GM12878 (cell line): Measurements from ENCODE around the gene ZNF780B. TPM values are rescaled to one million over a fixed set of nuclear protein-coding genes. Genes with fewer than 3 reads are reported as not detected.

Experiments used
- CHD2 ChIP-seq: IDR thresholded peaks from 2 replicates; pipeline ENCODE4 v1.6.1; 2011; ENCODE audit warnings: low read depth, low read length, improper control_type of control experiment, borderline replicate concordance
- GABPA ChIP-seq: IDR thresholded peaks from 2 replicates; pipeline ENCODE4 v1.6.1; 2014; ENCODE audit warnings: antibody characterized with exemption, low read depth, mild to moderate bottlenecking, inconsistent platforms
- HDAC2 ChIP-seq: fragments of 200-600 bp; sonication (generic); IDR thresholded peaks from 2 replicates; pipeline ENCODE4 v1.6.1; 2017
- IKZF1 ChIP-seq: fragments of 450-650 bp; conservative IDR thresholded peaks from 2 replicates; pipeline ENCODE4 v1.6.1; 2017; ENCODE audit warnings: antibody characterized with exemption, mild to moderate bottlenecking
- MEF2B ChIP-seq: fragments of 450-650 bp; IDR thresholded peaks from 2 replicates; pipeline ENCODE4 v1.6.1; 2018; ENCODE audit warnings: mild to moderate bottlenecking, moderate library complexity; ENCODE audit not compliant: partially characterized antibody, poor library complexity, severe bottlenecking
- PML ChIP-seq: IDR thresholded peaks from 2 replicates; pipeline ENCODE4 v1.6.1; 2012; ENCODE audit warnings: low read length, inconsistent platforms
- POLR2A ChIP-seq: IDR thresholded peaks from 2 replicates; pipeline ENCODE4 v1.6.1; 2011; ENCODE audit warnings: low read depth, mild to moderate bottlenecking, low read length
- RAD21 ChIP-seq: IDR thresholded peaks from 2 replicates; pipeline ENCODE4 v1.6.1; 2011; ENCODE audit warnings: mild to moderate bottlenecking, low read depth, low read length, moderate library complexity; ENCODE audit not compliant: insufficient read depth
- RELA ChIP-seq: fragments of 450-650 bp; IDR thresholded peaks from 2 replicates; pipeline ENCODE4 v1.8.0; 2014; ENCODE audit warnings: borderline replicate concordance; ENCODE audit not compliant: partially characterized antibody
- SMAD1 ChIP-seq: fragments of 450-650 bp; IDR thresholded peaks from 2 replicates; pipeline ENCODE4 v1.6.1; 2018; ENCODE audit warnings: mild to moderate bottlenecking, low read depth; ENCODE audit not compliant: partially characterized antibody
- SRF ChIP-seq, 2 experiments: IDR thresholded peaks; 2 replicates each; pipeline ENCODE4 v1.6.1; 2011; ENCODE audit warnings: low read depth in 2 of 2, low read length in 2 of 2, mild to moderate bottlenecking in 1 of 2, moderate library complexity in 1 of 2
- STAT1 ChIP-seq: fragments of 450-650 bp; conservative IDR thresholded peaks from 2 replicates; pipeline ENCODE4 v1.6.1; 2014; ENCODE audit warnings: antibody characterized with exemption, mild to moderate bottlenecking
- TBL1XR1 ChIP-seq: IDR thresholded peaks from 2 replicates; pipeline ENCODE4 v1.6.1; 2012; ENCODE audit warnings: low read depth, low read length, improper control_type of control experiment
- TCF7 ChIP-seq: IDR thresholded peaks from 2 replicates; pipeline ENCODE4 v1.6.1; 2014; ENCODE audit warnings: antibody characterized with exemption, borderline replicate concordance
- ZZZ3 ChIP-seq: IDR thresholded peaks from 2 replicates; pipeline ENCODE4 v1.6.1; 2011; ENCODE audit warnings: low read depth; ENCODE audit not compliant: control insufficient read depth, insufficient read length
- polyA plus RNA-seq, 11 experiments: library from polyadenylated mRNA; depleted of rRNA in 4 of 11; unstranded in 6 of 11; stranded (reverse) in 5 of 11; fragments of >200 nt; fragmentation: Nextera tagmentation in 4 of 11; fragmentation: Illumina TruSeq in 1 of 11; extraction: Ambion mirVana in 4 of 11; extraction: Trizol in 1 of 11; gene quantifications; 1 replicate in 1 of 11; 2 replicates in 10 of 11; pipeline versions ENCODE4 v1.2.1 to v1.2.3, GENCODE V29; 2011 to 2016; ENCODE audit warnings: inconsistent platforms in 2 of 11, missing spikeins in 2 of 11, low read depth in 1 of 11
- total RNA-seq, 4 experiments: library from RNA; depleted of rRNA in 3 of 4; stranded (reverse); fragments of >200 nt in 3 of 4; fragmentation: Illumina TruSeq in 1 of 4; extraction: Trizol in 1 of 4; gene quantifications; 2 replicates each; pipeline versions ENCODE4 v1.2.1 to v1.2.3, GENCODE V29; 2013 to 2021
- TF ChIP-seq, protein P1 (sequence below), 3 experiments: IDR thresholded peaks in 2 of 3; conservative IDR thresholded peaks in 1 of 3; 2 replicates each; pipeline ENCODE4 v1.5.1; 2011; ENCODE audit warnings: low read depth in 3 of 3, low read length in 3 of 3, mild to moderate bottlenecking in 3 of 3, control low read depth in 2 of 3, moderate library complexity in 2 of 3, inconsistent platforms in 1 of 3, mixed read lengths in 1 of 3; ENCODE audit not compliant: control insufficient read depth in 2 of 3, insufficient read depth in 1 of 3; ENCODE audit errors: extremely low read depth in 1 of 3
- TF ChIP-seq, protein P2 (sequence below): IDR thresholded peaks from 2 replicates; pipeline ENCODE4 v1.6.1; 2012; ENCODE audit warnings: low read length, inconsistent platforms
- TF ChIP-seq, protein P3 (sequence below): IDR thresholded peaks from 2 replicates; pipeline ENCODE4 v1.6.1; 2011; ENCODE audit warnings: borderline replicate concordance, low read depth, mild to moderate bottlenecking, moderate library complexity, low read length; ENCODE audit not compliant: insufficient read depth, poor library complexity, severe bottlenecking
- TF ChIP-seq, protein P4 (sequence below): fragments of 450-650 bp; IDR thresholded peaks from 2 replicates; pipeline ENCODE4 v1.6.1; 2018; ENCODE audit warnings: mild to moderate bottlenecking, low read depth, moderate library complexity; ENCODE audit not compliant: partially characterized antibody
- TF ChIP-seq, protein P5 (sequence below): IDR thresholded peaks from 2 replicates; pipeline ENCODE4 v1.6.1; 2011; ENCODE audit warnings: low read depth, low read length, improper control_type of control experiment, borderline replicate concordance

The ZNF780B gene
- total and polyA plus RNA-seq, 10 of the 15 experiments (the other 5 are each of a cell fraction or from before 2014, with no cell fraction given): 7.3 to 24.0 (median 12.3) TPM

DNA sequence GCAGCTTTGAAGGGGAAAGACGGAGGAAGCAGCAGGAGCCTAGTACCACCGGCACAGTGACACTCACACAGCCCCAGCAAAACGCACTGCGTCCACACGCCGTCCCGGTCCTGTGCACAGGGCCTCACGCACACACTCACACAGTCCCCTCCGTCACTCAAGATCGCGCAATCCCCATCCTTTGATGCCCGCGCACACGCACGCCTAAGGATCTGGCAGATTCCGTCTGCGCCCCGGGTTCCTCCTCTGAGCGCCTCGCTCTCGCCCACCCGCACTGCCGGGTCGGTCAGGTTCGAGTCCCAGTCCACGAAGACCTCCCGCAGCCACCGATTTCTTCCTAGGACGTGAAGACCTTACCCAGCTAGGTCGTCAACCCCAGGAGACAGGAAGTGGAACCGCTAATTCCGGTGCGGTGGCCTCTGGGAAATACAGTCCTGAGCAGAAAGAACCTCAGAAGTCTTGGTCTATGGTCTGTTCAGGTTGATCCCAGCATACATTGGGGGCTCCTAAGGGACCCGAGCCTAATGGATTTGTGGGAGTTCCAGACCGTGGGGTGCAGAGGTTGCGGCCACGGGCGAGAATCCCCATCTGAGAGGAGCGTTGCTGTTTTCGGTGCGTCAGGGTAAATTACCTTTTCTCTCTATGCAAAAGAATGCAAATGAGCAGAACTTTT, at the start of gene ZNF780B (continued):
- TF ChIP-seq, protein P1, sequence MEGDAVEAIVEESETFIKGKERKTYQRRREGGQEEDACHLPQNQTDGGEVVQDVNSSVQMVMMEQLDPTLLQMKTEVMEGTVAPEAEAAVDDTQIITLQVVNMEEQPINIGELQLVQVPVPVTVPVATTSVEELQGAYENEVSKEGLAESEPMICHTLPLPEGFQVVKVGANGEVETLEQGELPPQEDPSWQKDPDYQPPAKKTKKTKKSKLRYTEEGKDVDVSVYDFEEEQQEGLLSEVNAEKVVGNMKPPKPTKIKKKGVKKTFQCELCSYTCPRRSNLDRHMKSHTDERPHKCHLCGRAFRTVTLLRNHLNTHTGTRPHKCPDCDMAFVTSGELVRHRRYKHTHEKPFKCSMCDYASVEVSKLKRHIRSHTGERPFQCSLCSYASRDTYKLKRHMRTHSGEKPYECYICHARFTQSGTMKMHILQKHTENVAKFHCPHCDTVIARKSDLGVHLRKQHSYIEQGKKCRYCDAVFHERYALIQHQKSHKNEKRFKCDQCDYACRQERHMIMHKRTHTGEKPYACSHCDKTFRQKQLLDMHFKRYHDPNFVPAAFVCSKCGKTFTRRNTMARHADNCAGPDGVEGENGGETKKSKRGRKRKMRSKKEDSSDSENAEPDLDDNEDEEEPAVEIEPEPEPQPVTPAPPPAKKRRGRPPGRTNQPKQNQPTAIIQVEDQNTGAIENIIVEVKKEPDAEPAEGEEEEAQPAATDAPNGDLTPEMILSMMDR (IDR thresholded peaks at IDR 0.05 in 2 of 3, conservative IDR thresholded peaks at IDR 0.05 in 1 of 3; ENCODE audit: control insufficient read depth in 2 of 3, extremely low read depth in 1 of 3, insufficient read depth in 1 of 3, low read depth in 3 of 3, low read length in 3 of 3): no peak
- TF ChIP-seq, protein P2, sequence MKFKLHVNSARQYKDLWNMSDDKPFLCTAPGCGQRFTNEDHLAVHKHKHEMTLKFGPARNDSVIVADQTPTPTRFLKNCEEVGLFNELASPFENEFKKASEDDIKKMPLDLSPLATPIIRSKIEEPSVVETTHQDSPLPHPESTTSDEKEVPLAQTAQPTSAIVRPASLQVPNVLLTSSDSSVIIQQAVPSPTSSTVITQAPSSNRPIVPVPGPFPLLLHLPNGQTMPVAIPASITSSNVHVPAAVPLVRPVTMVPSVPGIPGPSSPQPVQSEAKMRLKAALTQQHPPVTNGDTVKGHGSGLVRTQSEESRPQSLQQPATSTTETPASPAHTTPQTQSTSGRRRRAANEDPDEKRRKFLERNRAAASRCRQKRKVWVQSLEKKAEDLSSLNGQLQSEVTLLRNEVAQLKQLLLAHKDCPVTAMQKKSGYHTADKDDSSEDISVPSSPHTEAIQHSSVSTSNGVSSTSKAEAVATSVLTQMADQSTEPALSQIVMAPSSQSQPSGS: 0 out of 2 replicates have a peak, but pooled peaks have one; percentile 28
- TF ChIP-seq, protein P3, sequence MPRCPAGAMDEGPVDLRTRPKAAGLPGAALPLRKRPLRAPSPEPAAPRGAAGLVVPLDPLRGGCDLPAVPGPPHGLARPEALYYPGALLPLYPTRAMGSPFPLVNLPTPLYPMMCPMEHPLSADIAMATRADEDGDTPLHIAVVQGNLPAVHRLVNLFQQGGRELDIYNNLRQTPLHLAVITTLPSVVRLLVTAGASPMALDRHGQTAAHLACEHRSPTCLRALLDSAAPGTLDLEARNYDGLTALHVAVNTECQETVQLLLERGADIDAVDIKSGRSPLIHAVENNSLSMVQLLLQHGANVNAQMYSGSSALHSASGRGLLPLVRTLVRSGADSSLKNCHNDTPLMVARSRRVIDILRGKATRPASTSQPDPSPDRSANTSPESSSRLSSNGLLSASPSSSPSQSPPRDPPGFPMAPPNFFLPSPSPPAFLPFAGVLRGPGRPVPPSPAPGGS: no peak
- TF ChIP-seq POLR2A (peak; percentile 85), HDAC2 (no peak), SMAD1 (no peak), STAT1 (no peak), CHD2 (peak; percentile 24; the same call in 1 of the 2 replicates), TCF7 (no peak), PML (peak; percentile 59; the same call in 1 of the 2 replicates), GABPA (peak; percentile 96), TBL1XR1 (no peak), RAD21 (no peak), SRF (IDR thresholded peaks at IDR 0.05; ENCODE audit: low read depth in 2 of 2, low read length in 2 of 2) (no peak), IKZF1 (peak; percentile 77), ZZZ3 (no peak), RELA (no peak), MEF2B (no peak)
- TF ChIP-seq, protein P4, sequence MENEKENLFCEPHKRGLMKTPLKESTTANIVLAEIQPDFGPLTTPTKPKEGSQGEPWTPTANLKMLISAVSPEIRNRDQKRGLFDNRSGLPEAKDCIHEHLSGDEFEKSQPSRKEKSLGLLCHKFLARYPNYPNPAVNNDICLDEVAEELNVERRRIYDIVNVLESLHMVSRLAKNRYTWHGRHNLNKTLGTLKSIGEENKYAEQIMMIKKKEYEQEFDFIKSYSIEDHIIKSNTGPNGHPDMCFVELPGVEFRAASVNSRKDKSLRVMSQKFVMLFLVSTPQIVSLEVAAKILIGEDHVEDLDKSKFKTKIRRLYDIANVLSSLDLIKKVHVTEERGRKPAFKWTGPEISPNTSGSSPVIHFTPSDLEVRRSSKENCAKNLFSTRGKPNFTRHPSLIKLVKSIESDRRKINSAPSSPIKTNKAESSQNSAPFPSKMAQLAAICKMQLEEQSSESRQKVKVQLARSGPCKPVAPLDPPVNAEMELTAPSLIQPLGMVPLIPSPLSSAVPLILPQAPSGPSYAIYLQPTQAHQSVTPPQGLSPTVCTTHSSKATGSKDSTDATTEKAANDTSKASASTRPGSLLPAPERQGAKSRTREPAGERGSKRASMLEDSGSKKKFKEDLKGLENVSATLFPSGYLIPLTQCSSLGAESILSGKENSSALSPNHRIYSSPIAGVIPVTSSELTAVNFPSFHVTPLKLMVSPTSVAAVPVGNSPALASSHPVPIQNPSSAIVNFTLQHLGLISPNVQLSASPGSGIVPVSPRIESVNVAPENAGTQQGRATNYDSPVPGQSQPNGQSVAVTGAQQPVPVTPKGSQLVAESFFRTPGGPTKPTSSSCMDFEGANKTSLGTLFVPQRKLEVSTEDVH: no peak
- TF ChIP-seq, protein P5, sequence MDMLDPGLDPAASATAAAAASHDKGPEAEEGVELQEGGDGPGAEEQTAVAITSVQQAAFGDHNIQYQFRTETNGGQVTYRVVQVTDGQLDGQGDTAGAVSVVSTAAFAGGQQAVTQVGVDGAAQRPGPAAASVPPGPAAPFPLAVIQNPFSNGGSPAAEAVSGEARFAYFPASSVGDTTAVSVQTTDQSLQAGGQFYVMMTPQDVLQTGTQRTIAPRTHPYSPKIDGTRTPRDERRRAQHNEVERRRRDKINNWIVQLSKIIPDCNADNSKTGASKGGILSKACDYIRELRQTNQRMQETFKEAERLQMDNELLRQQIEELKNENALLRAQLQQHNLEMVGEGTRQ: no peak
